ENCODE measurements around the gene SDC4. TPM values are rescaled to one million over a fixed set of nuclear protein-coding genes. Genes with fewer than 3 reads are reported as not detected.

The SDC4 gene
- total and polyA plus RNA-seq, 10 of the 15 experiments (the other 5 are each of a cell fraction or from before 2014, with no cell fraction given) = 0.52 to 11.3 (median 1.4) TPM

DNA sequence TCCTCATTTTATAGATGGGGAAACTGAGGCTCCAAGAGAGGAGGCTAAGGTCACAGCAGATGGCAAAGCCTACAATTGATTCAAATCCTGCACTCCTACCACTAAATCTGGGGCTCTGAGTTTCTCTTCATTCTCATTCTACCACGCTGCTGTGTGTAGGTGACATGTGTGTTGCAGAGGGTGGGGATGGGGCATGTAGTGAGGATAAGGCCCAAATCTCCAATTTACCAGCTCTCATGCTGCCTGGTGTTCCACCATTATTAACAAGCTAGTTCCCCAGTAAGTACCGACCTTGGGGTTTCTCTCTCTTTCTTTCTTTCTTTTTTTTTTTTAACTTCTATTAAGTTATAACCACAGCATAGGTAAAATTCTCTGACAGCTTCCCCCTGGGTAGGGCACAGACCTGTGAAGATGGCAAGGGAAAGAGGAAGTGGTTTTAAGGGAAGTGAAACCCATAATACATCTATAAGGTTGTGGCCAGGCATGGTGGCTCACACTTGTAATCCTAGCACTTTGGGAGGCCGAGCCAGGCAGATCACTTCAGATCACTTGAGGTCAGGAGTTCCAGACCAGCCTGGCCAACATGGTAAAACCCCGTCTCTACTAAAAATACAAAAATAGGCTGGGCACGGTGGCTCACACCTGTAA lies 27.2 kb downstream of the SDC4 start (continued):
- TF ChIP-seq JUND (IDR thresholded peaks at IDR 0.05; ENCODE audit: low read depth, low read length) (no peak), ZNF217 (IDR thresholded peaks at IDR 0.05) (peak; percentile 74; the same call in 1 of the 2 replicates), ATF7 (IDR thresholded peaks at IDR 0.05; ENCODE audit: low read depth) (no peak), MYB (IDR thresholded peaks at IDR 0.05; ENCODE audit: borderline replicate concordance, low read depth, low read length) (no peak), KAT2A (conservative IDR thresholded peaks at IDR 0.05; ENCODE audit: control insufficient read depth, low read depth, low read length) (no peak), ESRRA (IDR thresholded peaks at IDR 0.05; ENCODE audit: low read length) (no peak), CREM (IDR thresholded peaks at IDR 0.05; ENCODE audit: low read depth) (no peak), STAT3 (IDR thresholded peaks at IDR 0.05; ENCODE audit: low read depth, low read length) (no peak), USF1 (IDR thresholded peaks at IDR 0.05; ENCODE audit: borderline replicate concordance, extremely low read length, insufficient read depth, low read depth, low read length) (no peak), ETV6 (conservative IDR thresholded peaks at IDR 0.05 in 1 of 2, IDR thresholded peaks at IDR 0.05 in 1 of 2; ENCODE audit: borderline replicate concordance in 1 of 2, low read depth in 1 of 2) (peak in 1 of 2 experiments; percentile 58; a peak in 1 of 4 replicates), MTA2 (IDR thresholded peaks at IDR 0.05; ENCODE audit: low read depth) (no peak), ASH2L (IDR thresholded peaks at IDR 0.05; ENCODE audit: borderline replicate concordance, low read depth) (no peak), WRNIP1 (IDR thresholded peaks at IDR 0.05; ENCODE audit: borderline replicate concordance, low read depth, low read length) (no peak), SIN3A (IDR thresholded peaks at IDR 0.05; ENCODE audit: low read depth, low read length) (no peak), MLLT1 (IDR thresholded peaks at IDR 0.05) (peak; percentile 68; the same call in 1 of the 2 replicates), SMARCA5 (IDR thresholded peaks at IDR 0.05) (peak; percentile 76)
- TF ChIP-seq, protein P1, sequence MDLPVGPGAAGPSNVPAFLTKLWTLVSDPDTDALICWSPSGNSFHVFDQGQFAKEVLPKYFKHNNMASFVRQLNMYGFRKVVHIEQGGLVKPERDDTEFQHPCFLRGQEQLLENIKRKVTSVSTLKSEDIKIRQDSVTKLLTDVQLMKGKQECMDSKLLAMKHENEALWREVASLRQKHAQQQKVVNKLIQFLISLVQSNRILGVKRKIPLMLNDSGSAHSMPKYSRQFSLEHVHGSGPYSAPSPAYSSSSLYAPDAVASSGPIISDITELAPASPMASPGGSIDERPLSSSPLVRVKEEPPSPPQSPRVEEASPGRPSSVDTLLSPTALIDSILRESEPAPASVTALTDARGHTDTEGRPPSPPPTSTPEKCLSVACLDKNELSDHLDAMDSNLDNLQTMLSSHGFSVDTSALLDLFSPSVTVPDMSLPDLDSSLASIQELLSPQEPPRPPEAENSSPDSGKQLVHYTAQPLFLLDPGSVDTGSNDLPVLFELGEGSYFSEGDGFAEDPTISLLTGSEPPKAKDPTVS (IDR thresholded peaks at IDR 0.05; ENCODE audit: low read depth, low read length) = no peak
- TF ChIP-seq, protein P2, sequence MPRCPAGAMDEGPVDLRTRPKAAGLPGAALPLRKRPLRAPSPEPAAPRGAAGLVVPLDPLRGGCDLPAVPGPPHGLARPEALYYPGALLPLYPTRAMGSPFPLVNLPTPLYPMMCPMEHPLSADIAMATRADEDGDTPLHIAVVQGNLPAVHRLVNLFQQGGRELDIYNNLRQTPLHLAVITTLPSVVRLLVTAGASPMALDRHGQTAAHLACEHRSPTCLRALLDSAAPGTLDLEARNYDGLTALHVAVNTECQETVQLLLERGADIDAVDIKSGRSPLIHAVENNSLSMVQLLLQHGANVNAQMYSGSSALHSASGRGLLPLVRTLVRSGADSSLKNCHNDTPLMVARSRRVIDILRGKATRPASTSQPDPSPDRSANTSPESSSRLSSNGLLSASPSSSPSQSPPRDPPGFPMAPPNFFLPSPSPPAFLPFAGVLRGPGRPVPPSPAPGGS (IDR thresholded peaks at IDR 0.05; ENCODE audit: borderline replicate concordance, insufficient read depth, low read depth, low read length, poor library complexity, severe bottlenecking) = no peak
- TF ChIP-seq, protein P3, sequence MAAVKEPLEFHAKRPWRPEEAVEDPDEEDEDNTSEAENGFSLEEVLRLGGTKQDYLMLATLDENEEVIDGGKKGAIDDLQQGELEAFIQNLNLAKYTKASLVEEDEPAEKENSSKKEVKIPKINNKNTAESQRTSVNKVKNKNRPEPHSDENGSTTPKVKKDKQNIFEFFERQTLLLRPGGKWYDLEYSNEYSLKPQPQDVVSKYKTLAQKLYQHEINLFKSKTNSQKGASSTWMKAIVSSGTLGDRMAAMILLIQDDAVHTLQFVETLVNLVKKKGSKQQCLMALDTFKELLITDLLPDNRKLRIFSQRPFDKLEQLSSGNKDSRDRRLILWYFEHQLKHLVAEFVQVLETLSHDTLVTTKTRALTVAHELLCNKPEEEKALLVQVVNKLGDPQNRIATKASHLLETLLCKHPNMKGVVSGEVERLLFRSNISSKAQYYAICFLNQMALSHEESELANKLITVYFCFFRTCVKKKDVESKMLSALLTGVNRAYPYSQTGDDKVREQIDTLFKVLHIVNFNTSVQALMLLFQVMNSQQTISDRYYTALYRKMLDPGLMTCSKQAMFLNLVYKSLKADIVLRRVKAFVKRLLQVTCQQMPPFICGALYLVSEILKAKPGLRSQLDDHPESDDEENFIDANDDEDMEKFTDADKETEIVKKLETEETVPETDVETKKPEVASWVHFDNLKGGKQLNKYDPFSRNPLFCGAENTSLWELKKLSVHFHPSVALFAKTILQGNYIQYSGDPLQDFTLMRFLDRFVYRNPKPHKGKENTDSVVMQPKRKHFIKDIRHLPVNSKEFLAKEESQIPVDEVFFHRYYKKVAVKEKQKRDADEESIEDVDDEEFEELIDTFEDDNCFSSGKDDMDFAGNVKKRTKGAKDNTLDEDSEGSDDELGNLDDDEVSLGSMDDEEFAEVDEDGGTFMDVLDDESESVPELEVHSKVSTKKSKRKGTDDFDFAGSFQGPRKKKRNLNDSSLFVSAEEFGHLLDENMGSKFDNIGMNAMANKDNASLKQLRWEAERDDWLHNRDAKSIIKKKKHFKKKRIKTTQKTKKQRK (IDR thresholded peaks at IDR 0.05; ENCODE audit: low read depth, low read length) = no peak

All from GM12878 (cell line).